GM12892 (cell line): ENCODE data around the gene TBC1D20.

ENCODE experiments used
- DNase-seq: peaks from one replicate; pipeline ENCODE4 v3.0.0; 2011; ENCODE audit not compliant: insufficient read length
- FAIRE-seq: peaks from 2 replicates; lab custom pipeline; 2011; peaks lifted over from hg19 to GRCh38; lab: Jason Lieb, UNC
- POLR2A ChIP-seq: IDR thresholded peaks from 2 replicates; pipeline ENCODE4 v1.6.1; 2011; ENCODE audit warnings: low read depth, low read length, control low read depth
- POLR2AphosphoS5 ChIP-seq: IDR thresholded peaks from 2 replicates; pipeline ENCODE4 v1.6.1; 2011; ENCODE audit warnings: low read depth, low read length, control low read depth
- TAF1 ChIP-seq: IDR thresholded peaks from 2 replicates; pipeline ENCODE4 v1.6.1; 2011; ENCODE audit warnings: low read depth, mild to moderate bottlenecking, control low read depth, low read length, borderline replicate concordance

The TBC1D20 gene

GRCh38 chr20:420166-420620, 42.1 kb downstream of the TBC1D20 start:
- FAIRE-seq, result no peak
- no peak for DNase-seq
- TF ChIP-seq POLR2A, result no peak

- no peak for TF ChIP-seq POLR2AphosphoS5
- TF ChIP-seq POLR2A, result no peak
- FAIRE-seq, result no peak
- DNase-seq, result no peak
Measured at GRCh38 chr20:419556-420165, 42.7 kb downstream of the TBC1D20 start.

GRCh38 chr20:418858-419365, 43.4 kb downstream of the TBC1D20 start:
- TF ChIP-seq POLR2A, result no peak
- no peak for TF ChIP-seq TAF1
- TF ChIP-seq POLR2AphosphoS5, result no peak
- FAIRE-seq (no peak), DNase-seq (no peak)

- TF ChIP-seq POLR2AphosphoS5 (no peak), TAF1 (no peak), POLR2A (no peak)
- DNase-seq, result no peak
- FAIRE-seq, result no peak
Measured at GRCh38 chr20:417801-418342, 44.5 kb downstream of the TBC1D20 start.

- DNase-seq, result no peak
- no peak for FAIRE-seq
- TF ChIP-seq POLR2A (no peak), POLR2AphosphoS5 (no peak), TAF1 (no peak)
Measured at GRCh38 chr20:416950-417800, 45.2 kb downstream of the TBC1D20 start.

GRCh38 chr20:415820-416322, 46.5 kb downstream of the TBC1D20 start:
- TF ChIP-seq POLR2AphosphoS5, result no peak
- TF ChIP-seq TAF1, result no peak
- no peak for TF ChIP-seq POLR2A
- DNase-seq, result no peak
- FAIRE-seq, result no peak

GRCh38 chr20:414161-414560, 48.2 kb downstream of the TBC1D20 start:
- FAIRE-seq (no peak), DNase-seq (no peak)
- no peak for TF ChIP-seq TAF1
- TF ChIP-seq POLR2A, result no peak
- TF ChIP-seq POLR2AphosphoS5, result no peak

GRCh38 chr20:412081-412480, 50.3 kb downstream of the TBC1D20 start:
- TF ChIP-seq POLR2A, result no peak
- TF ChIP-seq POLR2AphosphoS5, result no peak
- TF ChIP-seq TAF1, result no peak
- DNase-seq (no peak), FAIRE-seq (no peak)

GRCh38 chr20:409697-410559, 52.4 kb downstream of the TBC1D20 start:
- no peak for DNase-seq
- FAIRE-seq, result no peak
- TF ChIP-seq POLR2A (no peak), TAF1 (no peak), POLR2AphosphoS5 (no peak; the same call in none of the 2 replicates)

GRCh38 chr20:408843-409696, 53.3 kb downstream of the TBC1D20 start:
- TF ChIP-seq POLR2A (peak; percentile 44; the same call in 1 of the 2 replicates), TAF1 (no peak), POLR2AphosphoS5 (no peak; the same call in 1 of the 2 replicates)
- DNase-seq (no peak), FAIRE-seq (peak; percentile 44)
